Measurements from ENCODE around the gene MGLL.
"Not testable (repeated sequence)": the region's sequence is repeated elsewhere in the genome, so short reads cannot be mapped to it uniquely, and the experiment has no call there.

The MGLL gene

GRCh38 chr3:127656906-127657305 is 165.4 kb downstream of the MGLL start:
- no peak for DNase-seq (ENCODE audit: low read depth in 2 of 2)

GRCh38 chr3:127655641-127656040 is 166.7 kb downstream of the MGLL start:
- DNase-seq (ENCODE audit: low read depth in 2 of 2) = peak in 1 of 2 experiments; percentile 12

- DNase-seq (ENCODE audit: low read depth in 2 of 2) = not testable (repeated sequence)
Observed at GRCh38 chr3:127654993-127655392, 167.3 kb downstream of the MGLL start.

GRCh38 chr3:127654374-127654773 is 167.9 kb downstream of the MGLL start:
- DNase-seq (ENCODE audit: low read depth in 2 of 2) = no peak

GRCh38 chr3:127652246-127652995 is 169.9 kb downstream of the MGLL start:
- peak; percentile 25 to 42 for DNase-seq (ENCODE audit: low read depth in 2 of 2)

GRCh38 chr3:127651516-127652172 is 170.7 kb downstream of the MGLL start:
- no peak for DNase-seq (ENCODE audit: low read depth in 2 of 2)

- DNase-seq (ENCODE audit: low read depth in 2 of 2) = no peak
Observed at GRCh38 chr3:127650236-127650635, 172.1 kb downstream of the MGLL start.

- no peak for DNase-seq (ENCODE audit: low read depth in 2 of 2)
Observed at GRCh38 chr3:127647845-127648204, 174.5 kb downstream of the MGLL start.

GRCh38 chr3:127647166-127647844 is 175.0 kb downstream of the MGLL start:
- DNase-seq (ENCODE audit: low read depth in 2 of 2) = no peak

- DNase-seq (ENCODE audit: low read depth in 2 of 2) = no peak
Observed at GRCh38 chr3:127646501-127647046, 175.7 kb downstream of the MGLL start.

- DNase-seq (ENCODE audit: low read depth in 2 of 2) = no peak
Observed at GRCh38 chr3:127645371-127646015, 176.8 kb downstream of the MGLL start.

GRCh38 chr3:127644641-127645370 is 177.5 kb downstream of the MGLL start:
- no peak for DNase-seq (ENCODE audit: low read depth in 2 of 2)

- DNase-seq (ENCODE audit: low read depth in 2 of 2) = no peak
Observed at GRCh38 chr3:127640042-127640355, 182.3 kb downstream of the MGLL start.

GRCh38 chr3:127639173-127640041 is 182.9 kb downstream of the MGLL start:
- no peak for DNase-seq (ENCODE audit: low read depth in 2 of 2)
